Mucosa of stomach (tissue), 1 donor: Measurements from ENCODE around the gene PHEX.

Experiments used
- H3K27me3 ChIP-seq: one replicate; pipeline ENCODE4 v1.7.0; 2013; ENCODE audit warnings: mild to moderate bottlenecking, low read length; ENCODE audit not compliant: control insufficient read depth, insufficient read depth
- H3K36me3 ChIP-seq: one replicate; pipeline ENCODE4 v1.7.0; 2013; ENCODE audit warnings: low read length; ENCODE audit not compliant: control insufficient read depth, insufficient read depth
- H3K4me1 ChIP-seq: one replicate; pipeline ENCODE4 v1.7.0; 2013; ENCODE audit warnings: mild to moderate bottlenecking, low read length; ENCODE audit not compliant: control insufficient read depth, insufficient read depth
- H3K4me3 ChIP-seq: one replicate; pipeline ENCODE4 v1.7.0; 2013; ENCODE audit warnings: low read length
- H3K9ac ChIP-seq: one replicate; pipeline ENCODE4 v1.7.0; 2013; ENCODE audit warnings: mild to moderate bottlenecking, low read length, moderate library complexity
- H3K9me3 ChIP-seq: one replicate; pipeline ENCODE4 v1.7.0; 2013; ENCODE audit warnings: mild to moderate bottlenecking, low read length, moderate library complexity; ENCODE audit not compliant: control insufficient read depth
- donor health status: Pancreatic carcinoma.

The PHEX gene

GRCh38 chrX:22202251-22202650 is 170.1 kb downstream of the PHEX start:
- no peak overlapping the region for H3K4me3 ChIP-seq
- H3K9ac ChIP-seq: no peak overlapping the region
- no peaks in the 10 kb centered on the region for H3K36me3 ChIP-seq
- no peaks in the 10 kb centered on the region for H3K27me3 ChIP-seq
- no peaks in the 10 kb centered on the region for H3K4me1 ChIP-seq
- no peaks in the 10 kb centered on the region for H3K9me3 ChIP-seq

DNA sequence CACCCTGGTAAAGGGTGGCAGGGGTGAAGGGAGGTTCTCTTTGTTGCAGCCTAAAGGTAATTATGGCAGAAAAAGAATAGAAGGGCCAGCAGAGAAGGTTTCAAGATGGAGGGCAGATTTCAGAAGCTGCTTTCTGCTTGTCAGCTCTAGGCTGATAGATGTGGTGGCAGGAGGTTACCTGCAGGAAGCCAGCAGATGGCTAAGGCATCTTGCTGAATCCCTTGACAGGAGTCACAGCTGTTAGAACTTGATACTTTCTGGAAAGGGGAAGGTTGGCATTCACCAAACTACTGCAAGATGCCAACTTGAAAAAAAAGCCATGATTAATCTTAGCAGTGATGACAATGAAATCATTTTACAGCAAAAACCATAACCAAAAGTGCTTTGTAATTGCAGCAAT is 171.1 kb downstream of the PHEX start:
- Histone ChIP-seq H3K9me3 (no peaks in the 10 kb centered on the region), H3K27me3 (no peaks in the 10 kb centered on the region), H3K36me3 (no peaks in the 10 kb centered on the region), H3K4me1 (no peaks in the 10 kb centered on the region), H3K9ac (no peak overlapping the region), H3K4me3 (no peak overlapping the region)

- H3K27me3 ChIP-seq: no peaks in the 10 kb centered on the region
- H3K9me3 ChIP-seq: no peaks in the 10 kb centered on the region
- no peak overlapping the region for H3K4me3 ChIP-seq
- no peaks in the 10 kb centered on the region for H3K36me3 ChIP-seq
- H3K9ac ChIP-seq: no peak overlapping the region
- H3K4me1 ChIP-seq: no peaks in the 10 kb centered on the region
These were observed 174.7 kb downstream of the PHEX start for GRCh38 chrX:22206781-22207180.

DNA sequence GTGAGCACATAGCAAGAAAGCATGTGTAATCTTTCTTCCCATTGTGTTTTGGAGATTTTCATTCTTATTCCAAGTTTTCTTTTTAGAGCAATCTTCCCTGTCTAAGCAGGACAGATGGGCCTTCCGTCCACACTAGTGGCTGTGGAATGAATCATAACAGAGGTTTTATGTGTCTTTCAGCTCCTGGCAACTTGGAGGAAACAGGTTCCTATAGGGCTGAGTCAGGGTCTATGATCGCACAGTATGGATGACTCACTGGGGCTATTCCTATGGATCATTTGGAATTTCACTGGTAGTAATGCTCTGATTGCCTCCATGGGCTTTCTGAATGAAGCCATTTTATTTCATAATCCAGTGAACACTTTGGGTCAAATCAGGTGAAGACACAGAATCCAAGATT is 188.8 kb downstream of the PHEX start:
- Histone ChIP-seq H3K27me3 (no peaks in the 10 kb centered on the region), H3K4me3 (no peak overlapping the region), H3K9me3 (no peaks in the 10 kb centered on the region), H3K4me1 (no peaks in the 10 kb centered on the region), H3K36me3 (no peaks in the 10 kb centered on the region), H3K9ac (no peak overlapping the region)

GRCh38 chrX:22234380-22234779 is 202.3 kb downstream of the PHEX start:
- no peaks in the 10 kb centered on the region for H3K9me3 ChIP-seq
- H3K27me3 ChIP-seq: no peaks in the 10 kb centered on the region
- H3K9ac ChIP-seq: no peak overlapping the region
- no peaks in the 10 kb centered on the region for H3K4me1 ChIP-seq
- H3K36me3 ChIP-seq: no peaks in the 10 kb centered on the region
- no peak overlapping the region for H3K4me3 ChIP-seq

GRCh38 chrX:22237479-22237878 is 205.4 kb downstream of the PHEX start:
- H3K4me1 ChIP-seq: no peaks in the 10 kb centered on the region
- no peaks in the 10 kb centered on the region for H3K27me3 ChIP-seq
- no peak overlapping the region for H3K9ac ChIP-seq
- H3K36me3 ChIP-seq: no peaks in the 10 kb centered on the region
- H3K9me3 ChIP-seq: no peaks in the 10 kb centered on the region
- no peak overlapping the region for H3K4me3 ChIP-seq

DNA sequence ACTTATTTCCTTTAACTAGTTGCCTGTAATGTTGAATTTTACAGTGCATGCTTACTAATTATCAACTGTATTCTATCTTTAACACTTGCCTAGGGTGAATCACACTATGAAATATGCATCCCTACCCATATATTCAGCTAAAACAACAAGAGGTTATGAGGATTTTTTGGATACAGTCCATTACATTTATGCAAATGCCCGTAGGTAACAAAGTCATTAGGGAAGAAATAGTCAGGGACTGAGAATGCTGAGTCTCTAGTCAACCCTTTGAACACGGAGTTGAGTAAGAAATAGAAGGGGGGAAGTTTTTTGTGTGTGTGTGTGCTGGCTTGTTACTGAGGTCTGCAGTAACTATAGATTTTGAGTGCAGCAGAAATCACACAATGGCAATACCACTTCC is 214.5 kb downstream of the PHEX start:
- Histone ChIP-seq H3K9ac (no peak overlapping the region), H3K4me1 (no peaks in the 10 kb centered on the region), H3K27me3 (no peaks in the 10 kb centered on the region), H3K4me3 (no peak overlapping the region), H3K36me3 (no peaks in the 10 kb centered on the region), H3K9me3 (no peaks in the 10 kb centered on the region)

DNA sequence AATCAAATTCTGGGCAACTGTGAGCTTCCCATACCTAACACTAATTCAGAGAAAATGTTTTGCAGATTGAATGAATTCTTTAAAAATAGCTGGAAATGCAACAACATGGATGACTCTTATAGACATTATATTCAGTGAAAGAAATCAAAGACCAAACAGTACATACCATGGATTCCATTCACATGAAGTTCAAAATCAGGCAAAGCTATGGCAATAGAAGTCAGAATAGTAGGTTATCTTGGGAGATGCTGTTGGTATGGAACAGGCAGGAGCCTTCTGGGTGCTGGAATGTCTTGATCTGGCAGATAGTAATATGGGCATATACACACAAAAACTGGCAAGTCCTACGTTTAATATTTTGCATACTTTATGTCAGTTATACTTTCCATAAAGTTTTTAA is 215.0 kb downstream of the PHEX start:
- H3K9me3 ChIP-seq: no peaks in the 10 kb centered on the region
- H3K27me3 ChIP-seq: no peaks in the 10 kb centered on the region
- H3K4me1 ChIP-seq: no peaks in the 10 kb centered on the region

GRCh38 chrX:22248401-22248800 is 216.3 kb downstream of the PHEX start:
- no peaks in the 10 kb centered on the region for H3K9me3 ChIP-seq
- H3K4me3 ChIP-seq: no peak overlapping the region
- no peaks in the 10 kb centered on the region for H3K27me3 ChIP-seq
- H3K9ac ChIP-seq: no peak overlapping the region
- H3K36me3 ChIP-seq: no peaks in the 10 kb centered on the region
- no peaks in the 10 kb centered on the region for H3K4me1 ChIP-seq

More for the DNA sequence above, 215.0 kb downstream of the PHEX start:
- Histone ChIP-seq H3K9ac (no peak overlapping the region), H3K4me3 (no peak overlapping the region), H3K36me3 (no peaks in the 10 kb centered on the region)

DNA sequence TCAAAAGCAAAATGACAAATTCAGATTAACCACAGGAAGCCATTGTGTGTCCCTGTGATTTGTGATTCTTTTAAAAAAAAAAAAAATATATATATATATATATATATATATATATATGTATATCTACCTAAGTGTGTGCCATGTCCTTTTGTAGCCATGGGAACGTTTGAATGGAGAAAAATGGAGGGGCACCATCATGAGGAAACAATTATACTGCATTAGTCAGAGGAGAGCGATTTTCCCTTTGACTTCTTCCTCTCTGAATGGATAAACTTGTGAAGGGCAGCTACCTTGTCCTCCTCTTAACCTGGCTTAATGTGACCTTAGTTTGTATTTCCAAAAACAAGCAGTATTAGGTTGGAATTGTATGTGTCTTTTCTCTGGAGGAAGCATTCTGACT is 217.2 kb downstream of the PHEX start:
- Histone ChIP-seq H3K9me3 (no peaks in the 10 kb centered on the region), H3K4me1 (no peaks in the 10 kb centered on the region), H3K36me3 (no peaks in the 10 kb centered on the region), H3K27me3 (no peaks in the 10 kb centered on the region), H3K4me3 (no peak overlapping the region), H3K9ac (no peak overlapping the region)

DNA sequence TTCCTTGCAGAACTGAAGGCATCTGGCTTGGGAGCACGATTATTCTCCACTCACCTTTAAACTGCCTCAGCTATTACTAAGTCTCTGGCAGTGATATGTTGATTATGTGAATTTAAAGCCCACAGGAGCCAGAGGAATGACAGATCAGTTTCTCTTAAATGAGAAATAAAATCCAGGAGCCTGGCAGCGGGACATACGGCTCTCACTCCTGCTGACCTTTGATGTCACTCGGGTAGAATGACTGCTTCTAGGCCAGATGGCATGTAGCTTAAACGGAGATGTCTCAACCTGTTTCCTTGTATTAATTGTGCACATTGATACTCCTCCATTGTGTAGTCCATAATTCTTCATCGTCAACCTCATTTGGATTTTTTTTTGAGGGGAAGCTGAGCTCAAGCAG is 236.6 kb downstream of the PHEX start:
- no peaks in the 10 kb centered on the region for H3K27me3 ChIP-seq
- H3K9ac ChIP-seq: no peak overlapping the region
- no peak overlapping the region for H3K4me3 ChIP-seq
- H3K4me1 ChIP-seq: no peaks in the 10 kb centered on the region
- H3K36me3 ChIP-seq: no peaks in the 10 kb centered on the region
- H3K9me3 ChIP-seq: no peaks in the 10 kb centered on the region

DNA sequence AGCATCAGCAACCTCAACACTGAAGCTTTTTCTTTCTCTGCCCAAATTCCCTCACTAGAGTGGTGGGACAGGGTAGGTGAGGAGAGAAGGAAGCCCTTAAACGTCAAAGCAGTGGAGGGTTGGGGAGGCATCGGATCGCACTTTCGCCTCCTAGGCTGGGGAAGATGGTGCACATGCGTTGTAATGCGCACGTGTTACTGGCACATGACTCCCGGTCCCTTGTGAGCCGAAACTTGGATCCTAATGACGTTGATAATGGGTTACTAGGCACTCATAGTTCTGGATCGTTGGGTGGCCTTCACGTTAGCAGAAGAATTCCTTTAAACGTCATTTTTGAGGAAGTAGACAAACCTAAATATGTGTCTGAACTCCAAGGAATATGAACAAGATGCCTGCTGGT is 240.5 kb downstream of the PHEX start, which contains the start of gene CBLL2:
TSS of gene CBLL2 (plus strand) at position 301 of the 400 bp plus-strand sequence. CDS start at position 380, 79 bp downstream.
- H3K27me3 ChIP-seq: no peaks in the 10 kb centered on the region
- H3K36me3 ChIP-seq: no peaks in the 10 kb centered on the region
- no peaks in the 10 kb centered on the region for H3K4me1 ChIP-seq
- no peak within 1 kb of the TSS for H3K4me3 ChIP-seq
- no peak within 1 kb of the TSS for H3K9ac ChIP-seq
- no peaks in the 10 kb centered on the region for H3K9me3 ChIP-seq

- Histone ChIP-seq H3K27me3 (no peaks in the 10 kb centered on the region), H3K9me3 (no peaks in the 10 kb centered on the region), H3K4me1 (no peaks in the 10 kb centered on the region), H3K9ac (no peak overlapping the region), H3K36me3 (no peaks in the 10 kb centered on the region), H3K4me3 (no peak overlapping the region)
These were observed 241.7 kb downstream of the PHEX start for GRCh38 chrX:22273714-22274317.
